ENCODE results near the gene BICD2. TPM values are rescaled to one million over a fixed set of nuclear protein-coding genes. Genes with fewer than 3 reads are reported as not detected.

The BICD2 gene
- total RNA-seq, 2 donors from 2014 or later = 22.2 to 48.3 TPM

GRCh38 chr9:92762196-92762595, 2.4 kb downstream of the BICD2 start:
- intact Hi-C loops (cut with DNase I) = no loop called here
- Histone ChIP-seq H3K4me3 (no peak overlapping the region), H3K27ac (no peak overlapping the region), H3K27me3 (replicated peaks; ENCODE audit: insufficient read depth) (no peaks in the 10 kb centered on the region), H3K4me1 (replicated peaks) (peaks cover 16% of the 10 kb centered on the region), H3K36me3 (no peaks in the 10 kb centered on the region), H3K9me3 (no peaks in the 10 kb centered on the region)
- DNase-seq (ENCODE audit: low spot score) = no peak
- 61% methylated on average over 4 of the region's 4 CpGs for WGBS
- TF ChIP-seq POLR2A (IDR thresholded peaks at IDR 0.05) (no peak), POLR2AphosphoS5 (IDR thresholded peaks at IDR 0.05) (no peak), CTCF (IDR thresholded peaks at IDR 0.05) (no peak)

- H3K4me1 ChIP-seq (replicated peaks) = peaks cover 16% of the 10 kb centered on the region
- H3K27me3 ChIP-seq (replicated peaks; ENCODE audit: insufficient read depth) = no peaks in the 10 kb centered on the region
- no peaks in the 10 kb centered on the region for H3K36me3 ChIP-seq
- DNase-seq (ENCODE audit: low spot score) = no peak
- no peak overlapping the region for H3K4me3 ChIP-seq
- intact Hi-C loops (cut with DNase I) = no loop called here
- no peaks in the 10 kb centered on the region for H3K9me3 ChIP-seq
- no peak overlapping the region for H3K27ac ChIP-seq
- WGBS = 80% methylated on average over 6 of the region's 6 CpGs
- TF ChIP-seq CTCF (IDR thresholded peaks at IDR 0.05) (no peak), POLR2A (IDR thresholded peaks at IDR 0.05) (no peak), POLR2AphosphoS5 (IDR thresholded peaks at IDR 0.05) (no peak)
These were observed 2.9 kb downstream of the BICD2 start for GRCh38 chr9:92761686-92762085.

GRCh38 chr9:92760494-92760893, 4.1 kb downstream of the BICD2 start:
- no peaks in the 10 kb centered on the region for H3K36me3 ChIP-seq
- intact Hi-C loops (cut with DNase I) = no loop called here
- no peaks in the 10 kb centered on the region for H3K9me3 ChIP-seq
- TF ChIP-seq POLR2A (IDR thresholded peaks at IDR 0.05) = no peak
- TF ChIP-seq POLR2AphosphoS5 (IDR thresholded peaks at IDR 0.05) = no peak
- no peak for TF ChIP-seq CTCF (IDR thresholded peaks at IDR 0.05)
- DNase-seq (ENCODE audit: low spot score) = no peak
- peaks cover 16% of the 10 kb centered on the region for H3K4me1 ChIP-seq (replicated peaks)
- no peaks in the 10 kb centered on the region for H3K27me3 ChIP-seq (replicated peaks; ENCODE audit: insufficient read depth)
- peak overlapping the region; percentile 14 to 42 for H3K27ac ChIP-seq
- WGBS = 52% methylated on average over 3 of the region's 3 CpGs
- H3K4me3 ChIP-seq = no peak overlapping the region

- DNase-seq (ENCODE audit: low spot score) = peak; percentile 92
- TF ChIP-seq POLR2AphosphoS5 (IDR thresholded peaks at IDR 0.05) = peak; percentile 85
- no peak for TF ChIP-seq POLR2A (IDR thresholded peaks at IDR 0.05)
- 28% methylated on average over 6 of the region's 8 CpGs for WGBS
- intact Hi-C loops (cut with DNase I) = no loop called here
- Histone ChIP-seq H3K9me3 (no peaks in the 10 kb centered on the region), H3K27me3 (replicated peaks; ENCODE audit: insufficient read depth) (no peaks in the 10 kb centered on the region), H3K4me3 (no peak overlapping the region), H3K27ac (peak overlapping the region; percentile 14 to 42), H3K36me3 (no peaks in the 10 kb centered on the region), H3K4me1 (replicated peaks) (peaks cover 16% of the 10 kb centered on the region)
These were observed 4.6 kb downstream of the BICD2 start for GRCh38 chr9:92760070-92760469.

- intact Hi-C loops (cut with DNase I) = no loop called here
- Histone ChIP-seq H3K36me3 (no peaks in the 10 kb centered on the region), H3K4me1 (replicated peaks) (peaks cover 16% of the 10 kb centered on the region), H3K27ac (no peak overlapping the region), H3K27me3 (replicated peaks; ENCODE audit: insufficient read depth) (no peaks in the 10 kb centered on the region), H3K9me3 (no peaks in the 10 kb centered on the region), H3K4me3 (no peak overlapping the region)
- WGBS = 96% methylated on average over 2 of the region's 2 CpGs
- no peak for DNase-seq (ENCODE audit: low spot score)
- TF ChIP-seq POLR2A (IDR thresholded peaks at IDR 0.05) = no peak
- no peak for TF ChIP-seq POLR2AphosphoS5 (IDR thresholded peaks at IDR 0.05)
- TF ChIP-seq CTCF (IDR thresholded peaks at IDR 0.05) = no peak
These were observed 5.2 kb downstream of the BICD2 start for GRCh38 chr9:92759446-92759845.

Measured in prostate gland (tissue), 2 donors.